Endodermal cell (in vitro differentiated cells): ENCODE measurements around the gene COL9A3. TPM values are rescaled to one million over a fixed set of nuclear protein-coding genes. Genes with fewer than 3 reads are reported as not detected.

Experiments
- DNase-seq: peaks from one replicate; pipeline ENCODE4 v3.0.0-alpha.2; 2017
- H3K27ac ChIP-seq: 2 replicates; pipeline ENCODE4 v1.5.1; 2013; ENCODE audit warnings: mild to moderate bottlenecking, low read depth, low read length, moderate library complexity
- H3K27me3 ChIP-seq: 2 replicates; pipeline ENCODE4 v1.6.1; 2013; ENCODE audit warnings: mild to moderate bottlenecking, low read length, moderate library complexity; ENCODE audit not compliant: insufficient read depth, control insufficient read depth, poor library complexity, severe bottlenecking
- H3K36me3 ChIP-seq: 2 replicates; pipeline ENCODE4 v1.7.0; 2013; ENCODE audit warnings: mild to moderate bottlenecking, low read length, moderate library complexity; ENCODE audit not compliant: control insufficient read depth, insufficient read depth
- H3K4me1 ChIP-seq: one replicate; pipeline ENCODE4 v1.7.0; 2013; ENCODE audit warnings: low read length; ENCODE audit not compliant: control insufficient read depth, insufficient read depth
- H3K4me3 ChIP-seq: 2 replicates; pipeline ENCODE4 v1.5.1; 2013; ENCODE audit warnings: mild to moderate bottlenecking, low read length, moderate library complexity
- H3K9ac ChIP-seq: 2 replicates; pipeline ENCODE4 v1.6.1; 2013; ENCODE audit warnings: mild to moderate bottlenecking, low read length, moderate library complexity; ENCODE audit not compliant: poor library complexity, severe bottlenecking; ENCODE audit errors: extremely low read depth
- H3K9me3 ChIP-seq: 2 replicates; pipeline ENCODE4 v1.6.1; 2013; ENCODE audit warnings: mild to moderate bottlenecking, low read length, moderate library complexity; ENCODE audit not compliant: control insufficient read depth
- H3K27ac Mint-ChIP-seq: 2 replicates; pipeline ENCODE4 v1.8.0; 2020; ENCODE audit warnings: mixed read lengths
- H3K27me3 Mint-ChIP-seq: 2 replicates; pipeline ENCODE4 v1.8.0; 2021; ENCODE audit warnings: mild to moderate bottlenecking, mixed read lengths; ENCODE audit not compliant: insufficient read depth
- H3K36me3 Mint-ChIP-seq: 2 replicates; pipeline ENCODE4 v1.8.0; 2020; ENCODE audit warnings: low read depth, mixed read lengths
- H3K4me1 Mint-ChIP-seq: 2 replicates; pipeline ENCODE4 v1.8.0; 2020; ENCODE audit warnings: mixed read lengths
- H3K4me3 Mint-ChIP-seq: 2 replicates; pipeline ENCODE4 v1.8.0; 2020; ENCODE audit warnings: mild to moderate bottlenecking, moderate library complexity, mixed read lengths
- H3K9me3 Mint-ChIP-seq: 2 replicates; pipeline ENCODE4 v1.8.0; 2020; ENCODE audit warnings: mild to moderate bottlenecking, mixed read lengths
- CTCF ChIP-seq: fragments of 200-600 bp; sonication (generic); conservative IDR thresholded peaks from 2 replicates; pipeline ENCODE4 v1.5.0; 2021; ENCODE audit warnings: antibody characterized with exemption, mild to moderate bottlenecking
- WGBS, 2 experiments: methylation state at CpG; one replicate each; pipeline versions ENCODE4 v1.1.5 to v1.1.7; 2013; ENCODE audit warnings: missing lambda C conversion rate in 2 of 2, mixed read lengths in 1 of 2; ENCODE audit not compliant: insufficient coverage in 1 of 2, insufficient read length in 1 of 2; 5-methylcytosine and 5-hydroxymethylcytosine counted together
- total RNA-seq, 2 donors: library from RNA; stranded (reverse); fragmentation: NEBNext Ultra II Directional in 1 of 2; extraction: Animal tissue kit (Norgen Biotek cat#: 25700) in 1 of 2; gene quantifications; 2 replicates in 1 of 2; 3 replicates in 1 of 2; pipeline ENCODE4 v1.2.1, GENCODE V29; 2021

Gene COL9A3
- total RNA-seq, 2 donors from 2014 or later = 48.9 to 133 TPM

- no peak overlapping the region for H3K4me3 ChIP-seq
- no peak overlapping the region for H3K27ac ChIP-seq
- TF ChIP-seq CTCF = no peak
- H3K4me1 ChIP-seq = no peaks in the 10 kb centered on the region
- H3K27me3 Mint-ChIP-seq = no peaks in the 10 kb centered on the region
- 95% methylated on average over 10 to 13 of the region's 13 CpGs for WGBS, 2 experiments
- no peak overlapping the region for H3K4me3 Mint-ChIP-seq
- H3K36me3 ChIP-seq = peaks cover 66% of the 10 kb centered on the region
- no peaks in the 10 kb centered on the region for H3K9me3 Mint-ChIP-seq
- H3K4me1 Mint-ChIP-seq = no peaks in the 10 kb centered on the region
- H3K9me3 ChIP-seq = no peaks in the 10 kb centered on the region
- peaks cover 62% of the 10 kb centered on the region for H3K36me3 Mint-ChIP-seq
- no peak overlapping the region for H3K27ac Mint-ChIP-seq
- H3K9ac ChIP-seq = no peak overlapping the region
- H3K27me3 ChIP-seq = no peaks in the 10 kb centered on the region
- no peak for DNase-seq
Observed at GRCh38 chr20:62887152-62887859, 70.5 kb downstream of the COL9A3 start.

- Histone ChIP-seq H3K4me3 (no peak overlapping the region), H3K4me1 (no peaks in the 10 kb centered on the region), H3K36me3 (peaks cover 70% of the 10 kb centered on the region), H3K27me3 (no peaks in the 10 kb centered on the region), H3K9me3 (no peaks in the 10 kb centered on the region), H3K9ac (no peak overlapping the region), H3K27ac (no peak overlapping the region)
- 94 to 100% methylated on average over 6 to 7 of the region's 7 CpGs for WGBS, 2 experiments
- Mint-ChIP-seq H3K4me1 (no peaks in the 10 kb centered on the region), H3K27ac (no peak overlapping the region), H3K4me3 (no peak overlapping the region), H3K36me3 (peaks cover 67% of the 10 kb centered on the region), H3K9me3 (no peaks in the 10 kb centered on the region), H3K27me3 (no peaks in the 10 kb centered on the region)
- no peak for DNase-seq
- no peak for TF ChIP-seq CTCF
Observed at GRCh38 chr20:62887860-62888239, 71.0 kb downstream of the COL9A3 start.

- 96 to 97% methylated on average over 13 to 16 of the region's 16 CpGs for WGBS, 2 experiments
- Mint-ChIP-seq H3K4me3 (no peak overlapping the region), H3K36me3 (peaks cover 73% of the 10 kb centered on the region), H3K9me3 (no peaks in the 10 kb centered on the region), H3K4me1 (no peaks in the 10 kb centered on the region), H3K27me3 (no peaks in the 10 kb centered on the region), H3K27ac (no peak overlapping the region)
- Histone ChIP-seq H3K27ac (no peak overlapping the region), H3K27me3 (no peaks in the 10 kb centered on the region), H3K4me3 (no peak overlapping the region), H3K4me1 (no peaks in the 10 kb centered on the region), H3K9ac (no peak overlapping the region), H3K36me3 (peaks cover 76% of the 10 kb centered on the region), H3K9me3 (no peaks in the 10 kb centered on the region)
- DNase-seq = no peak
- TF ChIP-seq CTCF = no peak
Observed at GRCh38 chr20:62888406-62888805, 71.6 kb downstream of the COL9A3 start.
